ENCODE data around the gene EID2.
A peak's percentile ranks its signal among the peaks of the same experiment; 100 is the strongest.

The EID2 gene

DNA sequence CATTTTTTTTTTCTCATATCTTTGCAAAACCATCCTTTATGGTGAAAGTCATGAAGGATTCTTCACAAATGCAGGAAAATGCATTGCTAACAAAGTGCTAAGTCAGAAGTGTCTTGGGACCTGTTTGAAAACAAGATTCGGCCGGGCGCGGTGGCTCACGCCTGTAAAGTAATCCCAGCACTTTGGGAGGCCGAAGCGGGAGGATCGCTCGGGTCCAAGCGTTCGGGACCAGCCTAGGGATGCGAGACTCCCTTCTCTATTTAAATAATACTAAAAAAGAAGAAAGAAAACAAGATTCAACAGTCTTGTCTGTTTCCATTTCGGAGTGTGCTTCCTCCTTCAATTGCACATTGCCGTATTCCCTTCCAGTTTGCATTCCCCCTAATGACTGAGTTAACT, 8.1 kb downstream of the EID2 start:
- Histone ChIP-seq H3K4ac (ENCODE audit: low read depth, low read length) (no peak overlapping the region), H3K27ac (ENCODE audit: low read depth, low read length) (no peak overlapping the region), H3K36me3 (ENCODE audit: control insufficient read depth in 1 of 2, insufficient read depth in 2 of 2, low read length in 2 of 2) (no peaks in the 10 kb centered on the region), H3K27me3 (ENCODE audit: insufficient read depth, low read length) (no peaks in the 10 kb centered on the region), H4K8ac (ENCODE audit: low read depth, low read length) (peak overlapping the region; percentile 75), H4K91ac (ENCODE audit: low read depth, low read length) (no peak overlapping the region), H2BK12ac (ENCODE audit: low read length) (no peak overlapping the region), H3K9me3 (ENCODE audit: insufficient read depth, low read depth, low read length) (peaks cover 1% of the 10 kb centered on the region), H3K79me2 (ENCODE audit: control insufficient read depth, insufficient read depth, low read length, poor library complexity) (no peaks in the 10 kb centered on the region), H3K4me1 (ENCODE audit: control insufficient read depth in 1 of 2, insufficient read depth in 2 of 2, low read length in 2 of 2) (peaks cover 2 to 5% of the 10 kb centered on the region in 2 experiments), H3K14ac (ENCODE audit: low read length) (no peak overlapping the region), H3K4me2 (ENCODE audit: low read length) (peak overlapping the region; percentile 96), H3K23ac (ENCODE audit: low read length) (no peak overlapping the region), H2BK120ac (ENCODE audit: insufficient read depth, low read length, poor library complexity) (no peak overlapping the region), H4K12ac (ENCODE audit: low read depth, low read length) (no peak overlapping the region), H3K18ac (ENCODE audit: low read length) (no peak overlapping the region), H2AFZ (ENCODE audit: insufficient read depth, low read length, poor library complexity) (peak overlapping the region; percentile 82), H3K79me1 (ENCODE audit: low read length) (no peaks in the 10 kb centered on the region), H3K4me3 (ENCODE audit: low read depth, low read length) (peak overlapping the region; percentile 98), H3K9ac (ENCODE audit: low read length) (peak overlapping the region; percentile 87), H2AK5ac (ENCODE audit: low read length) (no peak overlapping the region), H2BK5ac (ENCODE audit: low read depth, low read length, poor library complexity) (no peak overlapping the region)
- WGBS (ENCODE audit: extremely low coverage, insufficient coverage, insufficient read length), result no CpG with 5 or more reads among the region's 14 CpGs
- DNase-seq, result no peak

DNA sequence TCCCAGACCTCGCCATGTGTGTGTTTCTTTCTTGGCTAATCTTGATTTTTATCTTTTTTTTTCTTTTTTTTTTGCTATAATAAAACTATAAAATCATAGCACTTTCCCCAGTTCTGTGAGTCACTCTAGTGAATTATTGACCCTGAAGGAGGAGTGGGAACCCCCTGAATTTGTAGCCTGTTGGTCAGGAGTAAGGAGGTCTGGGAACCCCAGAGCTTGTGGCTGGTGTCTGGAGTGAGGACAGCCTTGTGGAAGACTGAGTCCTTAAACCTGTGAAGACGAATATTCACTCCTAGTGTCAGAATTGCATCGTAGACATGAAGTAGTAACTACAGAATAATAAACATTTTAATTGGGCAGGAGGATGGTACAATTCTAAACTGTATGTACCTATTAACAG, 14.8 kb downstream of the EID2 start:
- peaks cover 4 to 5% of the 10 kb centered on the region in 2 experiments for H3K4me1 ChIP-seq (ENCODE audit: control insufficient read depth in 1 of 2, insufficient read depth in 2 of 2, low read length in 2 of 2)
- no peak overlapping the region for H3K14ac ChIP-seq (ENCODE audit: low read length)
- H3K27me3 ChIP-seq (ENCODE audit: insufficient read depth, low read length), result no peaks in the 10 kb centered on the region
- H2BK5ac ChIP-seq (ENCODE audit: low read depth, low read length, poor library complexity), result no peak overlapping the region
- no peak overlapping the region for H3K4me2 ChIP-seq (ENCODE audit: low read length)
- H3K18ac ChIP-seq (ENCODE audit: low read length), result no peak overlapping the region
- H4K8ac ChIP-seq (ENCODE audit: low read depth, low read length), result no peak overlapping the region
- no peak overlapping the region for H4K12ac ChIP-seq (ENCODE audit: low read depth, low read length)
- no peak overlapping the region for H3K4ac ChIP-seq (ENCODE audit: low read depth, low read length)
- no peak overlapping the region for H3K4me3 ChIP-seq (ENCODE audit: low read depth, low read length)
- no peak overlapping the region for H3K23ac ChIP-seq (ENCODE audit: low read length)
- peaks cover 3% of the 10 kb centered on the region for H3K9me3 ChIP-seq (ENCODE audit: insufficient read depth, low read depth, low read length)
- H2BK120ac ChIP-seq (ENCODE audit: insufficient read depth, low read length, poor library complexity), result no peak overlapping the region
- H2BK12ac ChIP-seq (ENCODE audit: low read length), result no peak overlapping the region
- no peak overlapping the region for H3K27ac ChIP-seq (ENCODE audit: low read depth, low read length)
- WGBS (ENCODE audit: extremely low coverage, insufficient coverage, insufficient read length), result no CpG with 5 or more reads among the region's 3 CpGs
- H4K91ac ChIP-seq (ENCODE audit: low read depth, low read length), result no peak overlapping the region
- no peak overlapping the region for H2AK5ac ChIP-seq (ENCODE audit: low read length)
- no peaks in the 10 kb centered on the region for H3K36me3 ChIP-seq (ENCODE audit: control insufficient read depth in 1 of 2, insufficient read depth in 2 of 2, low read length in 2 of 2)
- no peaks in the 10 kb centered on the region for H3K79me2 ChIP-seq (ENCODE audit: control insufficient read depth, insufficient read depth, low read length, poor library complexity)
- no peak for DNase-seq
- H2AFZ ChIP-seq (ENCODE audit: insufficient read depth, low read length, poor library complexity), result no peak overlapping the region
- peaks cover 2% of the 10 kb centered on the region for H3K79me1 ChIP-seq (ENCODE audit: low read length)
- no peak overlapping the region for H3K9ac ChIP-seq (ENCODE audit: low read length)

GRCh38 chr19:39524495-39524894, 15.5 kb downstream of the EID2 start:
- H4K91ac ChIP-seq (ENCODE audit: low read depth, low read length), result no peak overlapping the region
- no peak overlapping the region for H2BK5ac ChIP-seq (ENCODE audit: low read depth, low read length, poor library complexity)
- no peak overlapping the region for H3K9ac ChIP-seq (ENCODE audit: low read length)
- no peaks in the 10 kb centered on the region for H3K36me3 ChIP-seq (ENCODE audit: control insufficient read depth in 1 of 2, insufficient read depth in 2 of 2, low read length in 2 of 2)
- H4K8ac ChIP-seq (ENCODE audit: low read depth, low read length), result no peak overlapping the region
- H3K18ac ChIP-seq (ENCODE audit: low read length), result no peak overlapping the region
- no peaks in the 10 kb centered on the region for H3K27me3 ChIP-seq (ENCODE audit: insufficient read depth, low read length)
- H4K12ac ChIP-seq (ENCODE audit: low read depth, low read length), result no peak overlapping the region
- H3K4me3 ChIP-seq (ENCODE audit: low read depth, low read length), result no peak overlapping the region
- no peak overlapping the region for H3K14ac ChIP-seq (ENCODE audit: low read length)
- H3K4me1 ChIP-seq (ENCODE audit: control insufficient read depth in 1 of 2, insufficient read depth in 2 of 2, low read length in 2 of 2), result peaks cover 5 to 6% of the 10 kb centered on the region in 2 experiments
- no peak overlapping the region for H3K4me2 ChIP-seq (ENCODE audit: low read length)
- WGBS (ENCODE audit: extremely low coverage, insufficient coverage, insufficient read length), result no CpG with 5 or more reads among the region's 8 CpGs
- H2BK12ac ChIP-seq (ENCODE audit: low read length), result no peak overlapping the region
- no peak overlapping the region for H3K27ac ChIP-seq (ENCODE audit: low read depth, low read length)
- no peak overlapping the region for H3K23ac ChIP-seq (ENCODE audit: low read length)
- H2BK120ac ChIP-seq (ENCODE audit: insufficient read depth, low read length, poor library complexity), result no peak overlapping the region
- no peaks in the 10 kb centered on the region for H3K79me2 ChIP-seq (ENCODE audit: control insufficient read depth, insufficient read depth, low read length, poor library complexity)
- peaks cover 2% of the 10 kb centered on the region for H3K79me1 ChIP-seq (ENCODE audit: low read length)
- no peak overlapping the region for H3K4ac ChIP-seq (ENCODE audit: low read depth, low read length)
- peaks cover 3% of the 10 kb centered on the region for H3K9me3 ChIP-seq (ENCODE audit: insufficient read depth, low read depth, low read length)
- H2AFZ ChIP-seq (ENCODE audit: insufficient read depth, low read length, poor library complexity), result no peak overlapping the region
- DNase-seq, result peak in 1 of 2 donors; percentile 11
- no peak overlapping the region for H2AK5ac ChIP-seq (ENCODE audit: low read length)

- Histone ChIP-seq H2BK120ac (ENCODE audit: insufficient read depth, low read length, poor library complexity) (peak overlapping the region; percentile 17), H2BK12ac (ENCODE audit: low read length) (no peak overlapping the region), H3K27me3 (ENCODE audit: insufficient read depth, low read length) (peaks cover under 1% of the 10 kb centered on the region), H3K23ac (ENCODE audit: low read length) (no peak overlapping the region), H3K4me2 (ENCODE audit: low read length) (no peak overlapping the region), H2BK5ac (ENCODE audit: low read depth, low read length, poor library complexity) (peak overlapping the region; percentile 33), H4K91ac (ENCODE audit: low read depth, low read length) (peak overlapping the region; percentile 52), H3K14ac (ENCODE audit: low read length) (peak overlapping the region; percentile 20), H3K9me3 (ENCODE audit: insufficient read depth, low read depth, low read length) (peaks cover 5% of the 10 kb centered on the region), H3K79me2 (ENCODE audit: control insufficient read depth, insufficient read depth, low read length, poor library complexity) (peaks cover 4% of the 10 kb centered on the region), H3K18ac (ENCODE audit: low read length) (no peak overlapping the region), H4K12ac (ENCODE audit: low read depth, low read length) (no peak overlapping the region), H3K4me3 (ENCODE audit: low read depth, low read length) (no peak overlapping the region), H2AFZ (ENCODE audit: insufficient read depth, low read length, poor library complexity) (no peak overlapping the region), H3K4me1 (ENCODE audit: control insufficient read depth in 1 of 2, insufficient read depth in 2 of 2, low read length in 2 of 2) (peaks cover 8 to 23% of the 10 kb centered on the region in 2 experiments), H3K27ac (ENCODE audit: low read depth, low read length) (no peak overlapping the region), H3K36me3 (ENCODE audit: control insufficient read depth in 1 of 2, insufficient read depth in 2 of 2, low read length in 2 of 2) (no peaks in the 10 kb centered on the region), H4K8ac (ENCODE audit: low read depth, low read length) (no peak overlapping the region), H3K4ac (ENCODE audit: low read depth, low read length) (peak overlapping the region; percentile 17), H2AK5ac (ENCODE audit: low read length) (no peak overlapping the region), H3K79me1 (ENCODE audit: low read length) (peaks cover 10% of the 10 kb centered on the region), H3K9ac (ENCODE audit: low read length) (no peak overlapping the region)
- no peak for DNase-seq
- no CpG with 5 or more reads among the region's 8 CpGs for WGBS (ENCODE audit: extremely low coverage, insufficient coverage, insufficient read length)
Measured at GRCh38 chr19:39520541-39521484, 19.1 kb downstream of the EID2 start.

Measured in trophoblast cell (in vitro differentiated cells and primary cell).